Heart left ventricle (tissue), 13 donors: ENCODE results near the gene TPD52L2.

Source experiments
- POLR2A ChIP-seq, 2 donors: fragments of 450-650 bp; IDR thresholded peaks; one replicate each; pipeline ENCODE4 v1.6.1; 2017; ENCODE audit warnings: antibody characterized with exemption in 2 of 2, mild to moderate bottlenecking in 2 of 2, moderate library complexity in 2 of 2
- TF ChIP-seq, protein P1 (sequence below), 12 donors: fragments of 200-600 bp; sonication (generic) in 4 of 12; IDR thresholded peaks; one replicate each; pipeline versions ENCODE4 v1.5.0 to v1.8.0; 2018 to 2022; ENCODE audit warnings: antibody characterized with exemption in 12 of 12, mild to moderate bottlenecking in 5 of 12
- donor health status: ischemic (EF 13 %, LVEDD 7.1; RV severe dilation, severe dysfunction).
- donor health status: DM: no; HTN: yes; CAD: no.
- donor health status: DM: no; HTN: no; CAD: no.
- donor health status: ischemic (EF 25% LVEDD 6.9; RV normal size, moderate dysfunction).
- donor health status: ischemic (EF 25% LVEDD 5.7; RV mildly dilated, moderate dysfunction).
- donor health status: ischemic (EF 35%, LVEDD 5.7; RV mildly dilated, moderate dysfunction).
- donor health status: nonischemic (EF 11% LVEDD 7.7; RV severe dilation, severe dysfunction).
- donor health status: DM: yes; HTN: yes; CAD: no.
- donor health status: PGD.
- donor health status: ischemic (EF 29% LVEDD 5.4; RV normal size, mild dysfunction).
- donor health status: nonischemic (EF 23%, LVEDD 6.1; RV moderate dilation, normal function).

DNA sequence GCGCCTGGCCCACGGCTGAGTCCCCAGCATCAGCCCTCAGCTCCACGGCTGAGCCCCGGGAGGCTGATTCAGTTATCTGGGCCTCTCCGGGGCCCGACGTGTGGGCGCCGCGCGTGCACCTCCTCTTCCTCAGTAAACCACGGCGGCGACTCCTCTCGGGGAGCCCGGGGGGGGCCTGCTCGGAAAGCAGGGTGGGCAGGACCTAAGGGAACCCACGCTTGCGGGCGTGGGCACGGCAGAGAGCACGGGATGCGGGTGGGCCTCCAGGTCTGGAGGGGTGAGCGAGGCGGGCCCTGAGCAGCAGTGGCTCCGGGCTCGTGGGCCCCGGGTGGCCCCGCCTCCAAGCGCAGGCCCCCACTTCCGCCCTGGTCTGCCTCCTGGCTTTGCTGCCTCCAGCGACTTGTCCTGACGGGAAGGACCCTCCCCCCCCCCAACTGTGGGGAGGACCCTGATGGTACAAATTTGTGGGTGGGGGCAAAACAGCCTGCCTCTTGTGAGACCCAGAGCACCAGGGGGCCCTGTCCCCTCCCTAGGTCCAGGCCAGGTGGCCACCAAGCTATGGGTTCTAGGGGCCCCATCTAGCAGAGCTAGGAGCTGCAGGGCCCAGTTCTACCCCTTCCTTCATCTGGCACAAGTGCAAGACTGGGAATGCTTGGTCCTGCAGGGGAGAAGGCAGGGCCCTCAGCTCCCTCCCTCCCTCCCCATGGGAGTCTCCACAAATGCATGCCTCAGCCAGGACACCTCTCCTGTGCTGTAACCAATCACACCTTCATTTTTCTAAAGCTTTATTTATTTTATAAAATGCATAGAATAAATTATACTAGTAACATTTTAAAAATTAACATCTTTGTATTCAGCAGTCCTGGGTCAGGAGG lies 74.2 kb downstream of the TPD52L2 start:
- TF ChIP-seq, protein P1, sequence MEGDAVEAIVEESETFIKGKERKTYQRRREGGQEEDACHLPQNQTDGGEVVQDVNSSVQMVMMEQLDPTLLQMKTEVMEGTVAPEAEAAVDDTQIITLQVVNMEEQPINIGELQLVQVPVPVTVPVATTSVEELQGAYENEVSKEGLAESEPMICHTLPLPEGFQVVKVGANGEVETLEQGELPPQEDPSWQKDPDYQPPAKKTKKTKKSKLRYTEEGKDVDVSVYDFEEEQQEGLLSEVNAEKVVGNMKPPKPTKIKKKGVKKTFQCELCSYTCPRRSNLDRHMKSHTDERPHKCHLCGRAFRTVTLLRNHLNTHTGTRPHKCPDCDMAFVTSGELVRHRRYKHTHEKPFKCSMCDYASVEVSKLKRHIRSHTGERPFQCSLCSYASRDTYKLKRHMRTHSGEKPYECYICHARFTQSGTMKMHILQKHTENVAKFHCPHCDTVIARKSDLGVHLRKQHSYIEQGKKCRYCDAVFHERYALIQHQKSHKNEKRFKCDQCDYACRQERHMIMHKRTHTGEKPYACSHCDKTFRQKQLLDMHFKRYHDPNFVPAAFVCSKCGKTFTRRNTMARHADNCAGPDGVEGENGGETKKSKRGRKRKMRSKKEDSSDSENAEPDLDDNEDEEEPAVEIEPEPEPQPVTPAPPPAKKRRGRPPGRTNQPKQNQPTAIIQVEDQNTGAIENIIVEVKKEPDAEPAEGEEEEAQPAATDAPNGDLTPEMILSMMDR (IDR thresholded peaks at IDR 0.05) = no peak
- no peak for TF ChIP-seq POLR2A (IDR thresholded peaks at IDR 0.05)
